ENCODE data around the gene RBM20.

Gene RBM20

DNA sequence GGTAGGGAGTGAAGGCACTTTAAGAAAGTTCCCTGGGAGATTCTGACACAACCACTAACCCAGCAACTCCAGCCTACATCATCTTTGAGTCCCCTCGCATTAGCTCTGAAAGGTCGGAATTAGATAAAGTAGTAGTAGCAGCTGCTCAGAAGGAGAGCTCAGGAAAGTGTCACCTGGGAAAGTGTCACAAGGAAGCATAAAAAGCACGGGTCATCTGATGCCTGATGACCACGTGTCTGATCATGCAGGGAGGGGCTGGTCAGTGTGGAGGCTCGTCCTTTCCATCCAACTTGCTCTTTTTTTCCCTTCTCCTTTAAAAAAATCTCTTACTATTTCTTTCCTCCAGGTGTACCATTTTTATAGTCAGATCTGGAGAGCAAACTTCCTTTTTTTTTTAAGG, 180.5 kb downstream of the RBM20 start:
- DNase-seq (ENCODE audit: low read depth in 1 of 2, low spot score in 1 of 2) = no peak
- no peaks in the 10 kb centered on the region for H3K27me3 ChIP-seq (ENCODE audit: insufficient read depth, poor library complexity, severe bottlenecking)
- H3K27ac ChIP-seq (replicated peaks) = no peak overlapping the region
- no peak for TF ChIP-seq POLR2AphosphoS5 (IDR thresholded peaks at IDR 0.05; ENCODE audit: low read depth)
- TF ChIP-seq SPI1 (IDR thresholded peaks at IDR 0.05; ENCODE audit: borderline replicate concordance, low read depth) = no peak
- TF ChIP-seq, protein P1, sequence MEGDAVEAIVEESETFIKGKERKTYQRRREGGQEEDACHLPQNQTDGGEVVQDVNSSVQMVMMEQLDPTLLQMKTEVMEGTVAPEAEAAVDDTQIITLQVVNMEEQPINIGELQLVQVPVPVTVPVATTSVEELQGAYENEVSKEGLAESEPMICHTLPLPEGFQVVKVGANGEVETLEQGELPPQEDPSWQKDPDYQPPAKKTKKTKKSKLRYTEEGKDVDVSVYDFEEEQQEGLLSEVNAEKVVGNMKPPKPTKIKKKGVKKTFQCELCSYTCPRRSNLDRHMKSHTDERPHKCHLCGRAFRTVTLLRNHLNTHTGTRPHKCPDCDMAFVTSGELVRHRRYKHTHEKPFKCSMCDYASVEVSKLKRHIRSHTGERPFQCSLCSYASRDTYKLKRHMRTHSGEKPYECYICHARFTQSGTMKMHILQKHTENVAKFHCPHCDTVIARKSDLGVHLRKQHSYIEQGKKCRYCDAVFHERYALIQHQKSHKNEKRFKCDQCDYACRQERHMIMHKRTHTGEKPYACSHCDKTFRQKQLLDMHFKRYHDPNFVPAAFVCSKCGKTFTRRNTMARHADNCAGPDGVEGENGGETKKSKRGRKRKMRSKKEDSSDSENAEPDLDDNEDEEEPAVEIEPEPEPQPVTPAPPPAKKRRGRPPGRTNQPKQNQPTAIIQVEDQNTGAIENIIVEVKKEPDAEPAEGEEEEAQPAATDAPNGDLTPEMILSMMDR (IDR thresholded peaks at IDR 0.05; ENCODE audit: insufficient read depth, low read length) = no peak
- no peak for TF ChIP-seq GABPA (IDR thresholded peaks at IDR 0.05; ENCODE audit: low read depth)
- TF ChIP-seq, protein P2, sequence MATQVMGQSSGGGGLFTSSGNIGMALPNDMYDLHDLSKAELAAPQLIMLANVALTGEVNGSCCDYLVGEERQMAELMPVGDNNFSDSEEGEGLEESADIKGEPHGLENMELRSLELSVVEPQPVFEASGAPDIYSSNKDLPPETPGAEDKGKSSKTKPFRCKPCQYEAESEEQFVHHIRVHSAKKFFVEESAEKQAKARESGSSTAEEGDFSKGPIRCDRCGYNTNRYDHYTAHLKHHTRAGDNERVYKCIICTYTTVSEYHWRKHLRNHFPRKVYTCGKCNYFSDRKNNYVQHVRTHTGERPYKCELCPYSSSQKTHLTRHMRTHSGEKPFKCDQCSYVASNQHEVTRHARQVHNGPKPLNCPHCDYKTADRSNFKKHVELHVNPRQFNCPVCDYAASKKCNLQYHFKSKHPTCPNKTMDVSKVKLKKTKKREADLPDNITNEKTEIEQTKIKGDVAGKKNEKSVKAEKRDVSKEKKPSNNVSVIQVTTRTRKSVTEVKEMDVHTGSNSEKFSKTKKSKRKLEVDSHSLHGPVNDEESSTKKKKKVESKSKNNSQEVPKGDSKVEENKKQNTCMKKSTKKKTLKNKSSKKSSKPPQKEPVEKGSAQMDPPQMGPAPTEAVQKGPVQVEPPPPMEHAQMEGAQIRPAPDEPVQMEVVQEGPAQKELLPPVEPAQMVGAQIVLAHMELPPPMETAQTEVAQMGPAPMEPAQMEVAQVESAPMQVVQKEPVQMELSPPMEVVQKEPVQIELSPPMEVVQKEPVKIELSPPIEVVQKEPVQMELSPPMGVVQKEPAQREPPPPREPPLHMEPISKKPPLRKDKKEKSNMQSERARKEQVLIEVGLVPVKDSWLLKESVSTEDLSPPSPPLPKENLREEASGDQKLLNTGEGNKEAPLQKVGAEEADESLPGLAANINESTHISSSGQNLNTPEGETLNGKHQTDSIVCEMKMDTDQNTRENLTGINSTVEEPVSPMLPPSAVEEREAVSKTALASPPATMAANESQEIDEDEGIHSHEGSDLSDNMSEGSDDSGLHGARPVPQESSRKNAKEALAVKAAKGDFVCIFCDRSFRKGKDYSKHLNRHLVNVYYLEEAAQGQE (IDR thresholded peaks at IDR 0.05; ENCODE audit: insufficient replicate concordance, low read depth) = no peak
- no peak overlapping the region for H3K4me3 ChIP-seq (replicated peaks; ENCODE audit: insufficient read depth, low read length)

DNA sequence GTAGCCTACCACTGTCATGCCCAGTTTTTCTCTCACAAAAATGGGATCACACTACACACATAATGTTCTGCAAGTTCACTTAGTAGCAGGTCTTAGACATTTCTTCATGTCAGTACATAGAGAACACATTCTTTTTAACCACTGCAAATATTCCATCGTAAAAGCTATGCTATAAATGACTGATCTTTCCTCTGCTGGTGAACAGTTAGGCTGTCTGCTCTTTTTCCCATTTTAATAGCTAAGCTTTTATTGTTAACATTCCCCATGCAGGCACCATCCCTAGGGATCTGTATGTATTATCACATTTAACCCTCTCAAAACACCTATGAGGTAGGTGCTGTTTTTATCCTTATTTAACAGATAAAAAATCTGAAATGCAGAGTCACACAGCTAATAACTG, 181.4 kb downstream of the RBM20 start:
- TF ChIP-seq GABPA (IDR thresholded peaks at IDR 0.05; ENCODE audit: low read depth) (no peak), POLR2AphosphoS5 (IDR thresholded peaks at IDR 0.05; ENCODE audit: low read depth) (no peak), SPI1 (IDR thresholded peaks at IDR 0.05; ENCODE audit: borderline replicate concordance, low read depth) (no peak)
- TF ChIP-seq, protein P2 (IDR thresholded peaks at IDR 0.05; ENCODE audit: insufficient replicate concordance, low read depth) = no peak
- TF ChIP-seq, protein P1 (IDR thresholded peaks at IDR 0.05; ENCODE audit: insufficient read depth, low read length) = no peak
- Histone ChIP-seq H3K27me3 (ENCODE audit: insufficient read depth, poor library complexity, severe bottlenecking) (no peaks in the 10 kb centered on the region), H3K4me3 (replicated peaks; ENCODE audit: insufficient read depth, low read length) (no peak overlapping the region), H3K27ac (replicated peaks) (no peak overlapping the region)
- DNase-seq (ENCODE audit: low read depth in 1 of 2, low spot score in 1 of 2) = no peak

DNA sequence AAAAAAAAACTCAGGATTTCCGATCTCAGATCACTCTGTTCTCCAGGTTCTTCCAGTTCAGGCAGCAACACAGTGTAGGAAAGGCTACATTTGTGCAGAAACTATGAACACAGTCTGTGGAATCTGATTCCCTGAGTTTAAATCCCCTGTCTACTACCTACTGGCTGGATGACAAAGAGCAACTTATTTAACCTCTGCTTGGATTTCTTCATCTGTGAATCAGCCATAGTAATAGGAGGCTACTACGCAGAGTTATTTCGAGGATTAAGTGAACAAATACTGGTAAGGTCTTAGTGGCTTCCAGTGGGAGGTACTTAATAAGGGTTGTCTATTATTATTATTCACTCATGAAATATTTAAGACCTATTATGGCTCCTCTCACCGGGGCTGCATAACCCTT, 183.3 kb downstream of the RBM20 start:
- Histone ChIP-seq H3K27me3 (ENCODE audit: insufficient read depth, poor library complexity, severe bottlenecking) (no peaks in the 10 kb centered on the region), H3K27ac (replicated peaks) (no peak overlapping the region), H3K4me3 (replicated peaks; ENCODE audit: insufficient read depth, low read length) (no peak overlapping the region)
- TF ChIP-seq POLR2AphosphoS5 (IDR thresholded peaks at IDR 0.05; ENCODE audit: low read depth) (no peak), GABPA (IDR thresholded peaks at IDR 0.05; ENCODE audit: low read depth) (no peak), SPI1 (IDR thresholded peaks at IDR 0.05; ENCODE audit: borderline replicate concordance, low read depth) (no peak)
- TF ChIP-seq, protein P1 (IDR thresholded peaks at IDR 0.05; ENCODE audit: insufficient read depth, low read length) = no peak
- TF ChIP-seq, protein P2 (IDR thresholded peaks at IDR 0.05; ENCODE audit: insufficient replicate concordance, low read depth) = no peak
- no peak for DNase-seq (ENCODE audit: low read depth in 1 of 2, low spot score in 1 of 2)
